ENCODE measurements around the gene HMCN2. TPM values are rescaled to one million over a fixed set of nuclear protein-coding genes. Genes with fewer than 3 reads are reported as not detected.

The HMCN2 gene
- total RNA-seq, 1 experiment from 2014 or later, result 8.6 TPM

DNA sequence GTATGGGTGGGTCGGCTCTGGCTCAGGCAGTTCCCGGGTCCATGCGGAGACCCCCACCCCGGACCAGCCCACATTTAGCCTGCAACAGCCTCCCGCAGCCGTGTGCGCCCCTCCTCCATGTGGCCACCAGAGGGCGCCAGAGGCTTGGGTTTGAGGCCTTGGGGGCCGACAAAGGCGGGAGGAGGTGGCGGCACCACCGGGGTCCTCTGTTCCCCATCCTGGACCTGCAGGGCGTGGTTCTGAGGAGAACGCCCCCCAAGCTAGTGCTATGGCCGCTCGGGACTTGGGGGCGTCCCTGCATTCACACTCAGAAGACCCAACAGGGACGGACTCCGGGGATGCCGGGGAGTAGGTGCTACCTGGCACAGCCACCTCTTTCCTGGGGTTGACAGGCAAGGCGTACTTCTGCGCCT, 195.7 kb downstream of the HMCN2 start:
- no CpG with 5 or more reads among the region's 22 CpGs for WGBS (ENCODE audit: extremely low coverage, insufficient read length, low lambda C conversion rate)
- H3K4me1 Mint-ChIP-seq, result peaks cover 0 to 9% of the 10 kb centered on the region in 2 experiments; a peak in 1 of 4 replicates

More for the DNA sequence above, 195.7 kb downstream of the HMCN2 start:
- Histone ChIP-seq H3K27me3 (ENCODE audit: insufficient read depth, low read length) (no peaks in the 10 kb centered on the region), H2BK20ac (ENCODE audit: low read depth, low read length, poor library complexity, severe bottlenecking) (no peak overlapping the region), H3T11ph (ENCODE audit: low read length) (no peak overlapping the region), H3K18ac (ENCODE audit: insufficient read length, low read depth, low read length) (no peak overlapping the region), H2AK5ac (ENCODE audit: insufficient read length, low read length) (no peak overlapping the region), H4K20me1 (ENCODE audit: control insufficient read depth, insufficient read depth, insufficient read length) (no peaks in the 10 kb centered on the region), H2BK120ac (ENCODE audit: low read depth, low read length, poor library complexity, severe bottlenecking) (no peak overlapping the region), H3K79me2 (ENCODE audit: insufficient read depth, low read length) (no peaks in the 10 kb centered on the region), H2AFZ (ENCODE audit: low read length) (no peak overlapping the region), H2BK15ac (ENCODE audit: low read depth, low read length) (no peak overlapping the region), H3K23me2 (ENCODE audit: insufficient read length, low read depth, low read length, poor library complexity, severe bottlenecking) (no peaks in the 10 kb centered on the region), H2BK12ac (ENCODE audit: insufficient read length, low read depth, low read length) (no peak overlapping the region), H4K8ac (replicated peaks; ENCODE audit: insufficient read length, low read depth, low read length) (no peak overlapping the region), H3K4me2 (ENCODE audit: insufficient read depth, insufficient read length, low read length) (no peak overlapping the region), H3K27ac (ENCODE audit: insufficient read length, low read depth, low read length) (no peak overlapping the region), H4K5ac (ENCODE audit: insufficient read length, low read depth, low read length) (no peak overlapping the region), H3K14ac (ENCODE audit: insufficient read depth, low read length) (no peak overlapping the region), H2BK5ac (ENCODE audit: insufficient read length, low read length) (no peak overlapping the region), H3K9me3 (ENCODE audit: control insufficient read depth, low read depth, low read length) (no peaks in the 10 kb centered on the region), H3K4ac (ENCODE audit: low read depth, low read length) (no peak overlapping the region), H3K23ac (ENCODE audit: insufficient read length, low read depth, low read length) (no peak overlapping the region), H3K79me1 (ENCODE audit: insufficient read depth, low read depth, low read length, poor library complexity, severe bottlenecking) (no peaks in the 10 kb centered on the region), H3K56ac (ENCODE audit: insufficient read length, low read depth, low read length) (no peak overlapping the region), H3K4me1 (ENCODE audit: insufficient read depth, low read length) (no peaks in the 10 kb centered on the region), H3K9ac (ENCODE audit: extremely low read depth, insufficient read length, low read length) (no peak overlapping the region), H4K91ac (ENCODE audit: insufficient read length, low read depth, low read length) (no peak overlapping the region)
- peaks cover 3 to 11% (median 6%) of the 10 kb centered on the region in 3 experiments; a peak in 5 of 7 replicates for H3K36me3 Mint-ChIP-seq (ENCODE audit: insufficient read depth in 1 of 3, low read depth in 3 of 3)
- H3K4me3 Mint-ChIP-seq, result no peak overlapping the region
- H3K9me3 Mint-ChIP-seq, result no peaks in the 10 kb centered on the region
- peak; percentile 81 for DNase-seq
- H3K27me3 Mint-ChIP-seq (ENCODE audit: low read depth), result no peaks in the 10 kb centered on the region
- no peak overlapping the region; a peak in 1 of 7 replicates for H3K27ac Mint-ChIP-seq
- TF ChIP-seq, protein P1, sequence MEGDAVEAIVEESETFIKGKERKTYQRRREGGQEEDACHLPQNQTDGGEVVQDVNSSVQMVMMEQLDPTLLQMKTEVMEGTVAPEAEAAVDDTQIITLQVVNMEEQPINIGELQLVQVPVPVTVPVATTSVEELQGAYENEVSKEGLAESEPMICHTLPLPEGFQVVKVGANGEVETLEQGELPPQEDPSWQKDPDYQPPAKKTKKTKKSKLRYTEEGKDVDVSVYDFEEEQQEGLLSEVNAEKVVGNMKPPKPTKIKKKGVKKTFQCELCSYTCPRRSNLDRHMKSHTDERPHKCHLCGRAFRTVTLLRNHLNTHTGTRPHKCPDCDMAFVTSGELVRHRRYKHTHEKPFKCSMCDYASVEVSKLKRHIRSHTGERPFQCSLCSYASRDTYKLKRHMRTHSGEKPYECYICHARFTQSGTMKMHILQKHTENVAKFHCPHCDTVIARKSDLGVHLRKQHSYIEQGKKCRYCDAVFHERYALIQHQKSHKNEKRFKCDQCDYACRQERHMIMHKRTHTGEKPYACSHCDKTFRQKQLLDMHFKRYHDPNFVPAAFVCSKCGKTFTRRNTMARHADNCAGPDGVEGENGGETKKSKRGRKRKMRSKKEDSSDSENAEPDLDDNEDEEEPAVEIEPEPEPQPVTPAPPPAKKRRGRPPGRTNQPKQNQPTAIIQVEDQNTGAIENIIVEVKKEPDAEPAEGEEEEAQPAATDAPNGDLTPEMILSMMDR (conservative IDR thresholded peaks at IDR 0.05), result peak; percentile 98

Measured in H9 (cell line).